Dermis blood vessel endothelial cell (primary cell): ENCODE results near the gene BCL2L1. TPM values are rescaled to one million over a fixed set of nuclear protein-coding genes. Genes with fewer than 3 reads are reported as not detected.
"Not testable (repeated sequence)": the region's sequence is repeated elsewhere in the genome, so short reads cannot be mapped to it uniquely, and the experiment has no call there.

Experiments
- DNase-seq: peaks from one replicate; pipeline ENCODE4 v3.0.0; 2010
- total RNA-seq: library from RNA; depleted of rRNA; stranded (reverse); fragments of >200 nt; gene quantifications from 2 replicates; pipeline ENCODE4 v1.2.3, GENCODE V29; 2014

The BCL2L1 gene
- 46.1 and 62.9 TPM in 2 replicates for total RNA-seq

DNA sequence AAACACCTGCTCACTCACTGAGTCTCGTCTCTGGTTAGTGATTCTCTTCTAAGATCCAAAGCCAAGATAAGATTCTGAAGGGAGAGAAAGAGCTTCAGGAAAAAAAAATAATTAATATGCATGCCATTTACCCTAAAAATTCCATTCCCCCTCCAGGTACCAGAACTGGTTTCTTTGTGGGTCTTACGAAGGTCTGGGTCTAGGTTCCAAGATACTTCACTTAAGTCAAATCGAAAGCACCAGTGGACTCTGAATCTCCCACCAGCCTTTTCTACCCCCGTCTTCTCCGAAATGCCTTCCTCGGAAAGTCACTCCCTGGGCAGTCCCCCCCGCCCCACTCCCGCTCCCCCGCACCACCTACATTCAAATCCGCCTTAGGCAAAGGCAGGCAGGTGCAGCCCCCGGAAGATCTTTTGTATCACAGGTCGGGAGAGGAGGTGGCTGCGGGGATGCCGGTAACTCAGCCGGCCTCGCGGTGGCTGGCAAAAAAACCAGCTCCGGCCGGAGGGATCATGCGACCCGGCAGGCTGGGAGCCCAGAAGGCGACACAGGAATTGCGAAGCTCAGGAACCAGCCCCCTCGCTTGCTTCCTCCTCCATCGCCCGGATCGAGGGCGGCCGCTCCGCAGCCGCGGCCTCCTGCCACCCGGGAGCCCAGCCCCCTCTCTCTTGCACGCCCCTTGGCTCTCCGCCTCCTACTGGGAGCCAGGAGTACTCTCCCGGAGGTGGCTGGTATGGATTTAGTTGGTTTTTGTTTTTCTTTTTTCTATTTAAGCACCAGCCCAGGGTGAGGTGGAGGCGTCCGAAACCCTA, at the start of gene BCL2L1:
Gene BCL2L1 (minus strand): TSS at position 612 of the 812 bp plus-strand sequence. CDS start 650 bp downstream, outside the sequence.
- peak; percentile 92 for DNase-seq

- DNase-seq, result no peak
Observed at GRCh38 chr20:31770243-31770642, 47.6 kb upstream of the BCL2L1 start.

DNA sequence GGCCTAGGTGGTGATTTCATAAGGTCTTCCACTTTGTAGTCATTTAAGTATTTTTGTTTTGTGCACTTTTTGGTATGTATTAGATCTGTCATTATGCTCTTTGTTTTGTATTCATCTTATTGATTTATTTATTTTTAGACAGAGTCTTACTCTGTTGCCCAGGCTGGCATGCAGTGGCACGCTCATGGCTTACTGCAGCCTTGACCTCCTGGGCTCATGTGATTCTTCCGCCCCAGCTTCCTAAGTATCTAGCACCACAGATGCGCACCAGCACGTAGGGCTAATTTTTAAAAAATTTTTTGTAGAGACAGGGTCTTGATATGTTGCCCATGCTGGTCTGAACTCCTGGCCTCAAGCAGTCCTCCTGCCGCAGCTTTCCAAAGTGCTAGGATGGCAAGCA, 47.0 kb upstream of the BCL2L1 start:
- DNase-seq, result no peak

GRCh38 chr20:31767805-31768204, 45.1 kb upstream of the BCL2L1 start:
- DNase-seq, result no peak

- no peak for DNase-seq
Observed at GRCh38 chr20:31764641-31765305, 42.1 kb upstream of the BCL2L1 start.

DNA sequence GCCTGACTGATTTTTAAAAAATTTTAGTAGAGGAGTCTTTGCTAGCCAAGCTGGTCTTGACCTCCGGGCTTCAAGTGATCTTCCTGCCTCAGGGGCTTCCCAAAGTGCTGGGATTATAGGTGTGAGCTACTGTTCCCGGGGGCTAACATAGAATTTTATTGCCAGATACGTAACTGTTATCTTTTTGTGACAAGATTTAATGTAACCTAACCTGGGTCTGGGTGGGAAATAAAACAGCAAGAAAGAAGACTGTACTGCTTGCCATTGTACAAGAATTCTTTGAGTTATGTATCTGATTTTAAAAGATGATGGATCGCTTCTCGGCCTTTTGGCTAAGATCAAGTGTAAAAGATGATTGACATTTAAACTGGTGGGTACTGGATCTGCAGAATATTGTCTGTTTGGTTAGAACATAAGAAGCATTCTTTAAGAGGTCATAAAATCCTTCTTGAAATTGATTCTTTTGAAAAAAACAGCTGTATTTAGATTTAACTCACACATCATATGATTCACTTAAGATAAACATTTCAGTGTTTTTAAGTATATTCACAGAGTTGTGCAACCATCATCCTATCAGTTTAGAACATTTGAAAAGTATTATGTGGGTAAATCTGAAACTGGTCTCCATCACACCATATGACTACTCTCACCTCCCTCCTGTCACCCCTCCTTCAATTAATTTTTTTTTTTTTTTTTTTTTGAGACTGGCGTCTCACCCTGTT, 38.0 kb upstream of the BCL2L1 start:
- no peak for DNase-seq

DNA sequence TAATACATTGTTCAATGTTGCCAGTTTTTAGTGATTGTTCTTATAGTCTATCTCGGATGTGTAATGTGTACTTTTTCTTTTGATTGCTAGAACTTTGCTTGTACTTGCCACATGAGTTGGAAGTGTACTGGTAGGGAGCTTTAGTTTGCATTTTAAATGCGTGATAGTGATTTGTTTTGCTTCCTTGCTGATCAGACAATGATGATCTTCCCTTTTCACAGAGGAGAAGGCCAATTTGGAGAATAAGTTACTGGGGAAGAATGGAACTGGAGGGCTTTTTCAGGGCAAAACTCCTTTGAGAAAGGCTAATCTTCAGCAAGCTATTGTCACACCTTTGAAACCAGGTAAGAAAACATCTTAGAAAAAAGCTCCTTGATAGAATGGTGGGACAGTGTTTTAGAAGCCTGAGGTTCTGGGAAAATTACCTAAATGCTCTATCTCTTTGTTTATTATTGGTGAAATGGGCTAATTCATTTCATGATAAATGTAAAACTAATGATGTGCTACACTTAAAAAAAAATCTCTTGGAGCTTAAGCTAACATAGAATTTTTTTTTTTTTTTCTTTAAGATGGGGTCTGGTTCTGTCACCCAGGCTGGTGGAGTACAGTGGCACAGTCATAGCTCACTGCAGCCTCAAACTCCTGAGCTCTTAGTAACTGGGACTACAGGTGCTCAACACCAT, 37.3 kb upstream of the BCL2L1 start:
- no peak for DNase-seq

DNA sequence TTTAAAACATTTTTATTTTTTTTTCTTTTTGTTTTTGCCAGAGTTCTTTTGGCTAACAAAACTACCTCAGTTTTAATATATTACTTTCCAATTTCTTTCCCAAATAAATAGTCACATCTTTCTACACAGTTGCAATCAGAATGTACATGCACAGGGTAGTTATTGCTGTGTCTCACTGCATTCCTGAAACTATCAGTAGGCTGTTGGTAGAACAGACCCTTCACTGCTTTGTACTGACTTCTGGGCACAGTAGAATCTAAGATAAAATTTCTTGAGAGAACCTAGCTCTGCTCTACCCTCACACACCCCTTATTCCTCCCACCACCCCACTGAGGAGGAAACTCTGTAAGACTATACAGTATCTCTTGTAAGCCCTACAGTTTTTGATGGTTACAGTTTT, 36.3 kb upstream of the BCL2L1 start:
- no peak for DNase-seq

DNA sequence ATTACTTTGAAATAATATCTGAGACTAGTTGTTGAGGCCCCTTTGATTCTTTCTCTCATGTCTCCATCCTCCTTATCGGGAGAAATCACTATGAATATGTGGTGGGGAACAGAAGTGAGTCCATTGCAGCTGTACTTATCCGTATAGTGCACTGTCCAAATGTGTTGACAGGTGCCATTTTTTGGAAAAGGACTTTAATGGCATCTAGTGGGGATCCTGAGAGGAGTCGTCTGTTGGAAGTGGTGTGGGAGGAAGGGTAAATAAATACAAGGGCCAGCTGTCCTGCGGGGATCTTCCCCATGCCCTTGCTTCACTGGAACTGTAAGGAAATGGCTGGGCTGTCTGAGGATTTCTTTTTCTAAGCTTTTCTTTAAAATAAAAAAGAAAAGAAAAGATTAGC, 35.9 kb upstream of the BCL2L1 start:
- DNase-seq, result no peak

- no peak for DNase-seq
Observed at GRCh38 chr20:31757254-31757653, 34.6 kb upstream of the BCL2L1 start.

DNA sequence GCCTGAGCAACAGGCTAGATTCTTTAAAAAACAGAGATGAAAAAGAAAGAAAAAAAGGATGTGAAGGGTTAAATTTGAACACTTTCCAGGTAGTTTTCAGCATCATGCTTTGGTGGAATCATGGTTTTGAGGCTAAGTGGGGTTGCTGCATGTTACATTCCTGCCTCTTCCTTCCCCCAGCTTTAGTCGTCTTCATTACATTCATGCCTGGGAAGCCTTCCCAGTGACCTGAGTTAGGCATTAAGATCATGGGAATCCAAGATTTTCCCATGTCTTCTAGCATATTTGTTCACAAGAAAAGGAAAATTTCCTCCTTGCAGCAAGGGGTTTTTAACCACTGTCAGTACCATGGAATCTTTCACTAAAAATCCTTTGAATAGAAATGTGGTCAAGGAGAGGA, 28.5 kb upstream of the BCL2L1 start:
- DNase-seq, result peak; percentile 12

DNA sequence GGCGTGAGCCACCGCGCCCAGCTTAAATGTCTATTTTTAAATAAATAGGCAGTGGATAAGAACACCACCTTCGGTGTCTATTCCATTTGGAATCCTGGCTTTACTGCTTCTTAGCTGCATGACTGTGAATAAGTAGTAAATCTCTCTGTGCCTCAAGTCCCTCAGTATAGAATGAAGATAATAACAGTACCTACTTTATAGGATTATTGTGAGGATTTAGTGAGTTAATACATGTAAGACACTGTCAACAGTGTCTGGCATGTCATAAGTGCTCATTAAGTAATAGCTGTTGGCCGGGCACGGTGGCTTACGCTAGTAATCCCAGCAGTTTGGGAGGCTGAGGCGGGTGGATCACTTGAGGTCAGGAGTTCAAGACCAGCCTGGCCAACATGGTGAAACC, 26.6 kb upstream of the BCL2L1 start:
- DNase-seq, result no peak

- no peak for DNase-seq
Observed at GRCh38 chr20:31747640-31748039, 25.0 kb upstream of the BCL2L1 start.

DNA sequence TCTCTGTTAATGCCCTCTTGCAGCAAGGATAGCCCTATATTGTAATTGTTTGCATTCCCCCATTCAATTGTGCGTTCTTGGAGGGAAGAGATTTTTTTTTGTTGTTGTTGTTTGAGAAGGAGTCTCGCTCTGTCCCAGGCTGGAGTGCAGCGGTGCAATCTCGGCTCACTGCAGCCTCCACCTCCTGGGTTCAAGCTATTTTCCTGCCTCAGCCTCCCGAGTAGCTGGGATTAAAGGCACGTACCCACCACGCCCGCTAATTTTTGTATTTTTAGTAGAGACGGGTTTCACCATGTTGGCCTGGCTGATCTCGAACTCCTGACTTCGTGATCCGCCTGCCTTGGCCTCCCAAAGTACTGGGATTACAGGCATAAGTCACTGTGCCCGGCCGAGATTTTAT, 24.4 kb upstream of the BCL2L1 start:
- not testable (repeated sequence) for DNase-seq

DNA sequence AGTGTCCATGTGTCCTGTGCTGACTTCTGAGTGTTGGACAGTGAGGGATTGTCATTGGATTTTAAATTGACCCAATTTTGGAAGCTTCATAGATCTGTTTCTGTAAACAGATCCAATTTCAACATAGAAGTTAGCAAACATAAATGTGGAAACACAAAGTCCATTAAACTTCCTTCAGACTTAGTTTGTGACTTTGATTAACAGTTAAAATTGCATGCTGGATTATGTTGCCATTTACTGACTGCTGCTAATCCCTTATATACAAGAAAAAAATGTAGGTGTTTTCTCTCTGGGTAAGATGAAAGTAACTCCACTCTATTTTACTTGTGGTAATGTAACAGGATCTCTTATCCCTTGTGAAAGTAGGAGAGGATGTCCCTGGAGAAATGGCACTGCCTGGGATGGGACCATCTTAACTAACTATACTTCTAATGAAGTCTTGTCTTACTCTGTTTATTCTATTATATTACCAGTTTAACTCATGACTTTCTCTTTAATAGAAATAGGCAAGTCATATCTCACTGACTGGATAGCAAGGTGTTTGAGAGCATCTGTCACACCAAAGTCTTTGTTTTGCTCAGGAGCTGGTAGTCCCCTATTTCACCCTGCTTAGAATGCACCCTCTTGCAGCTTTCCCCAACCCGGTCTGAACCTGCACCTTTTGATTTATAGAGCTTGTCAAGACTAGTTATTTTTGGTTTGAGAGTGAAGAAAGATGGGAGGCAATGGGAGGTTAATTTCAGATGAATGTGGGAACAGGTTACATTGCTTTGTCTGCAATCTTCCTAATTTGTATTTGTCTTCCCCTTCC, 23.6 kb upstream of the BCL2L1 start:
- DNase-seq, result no peak

DNA sequence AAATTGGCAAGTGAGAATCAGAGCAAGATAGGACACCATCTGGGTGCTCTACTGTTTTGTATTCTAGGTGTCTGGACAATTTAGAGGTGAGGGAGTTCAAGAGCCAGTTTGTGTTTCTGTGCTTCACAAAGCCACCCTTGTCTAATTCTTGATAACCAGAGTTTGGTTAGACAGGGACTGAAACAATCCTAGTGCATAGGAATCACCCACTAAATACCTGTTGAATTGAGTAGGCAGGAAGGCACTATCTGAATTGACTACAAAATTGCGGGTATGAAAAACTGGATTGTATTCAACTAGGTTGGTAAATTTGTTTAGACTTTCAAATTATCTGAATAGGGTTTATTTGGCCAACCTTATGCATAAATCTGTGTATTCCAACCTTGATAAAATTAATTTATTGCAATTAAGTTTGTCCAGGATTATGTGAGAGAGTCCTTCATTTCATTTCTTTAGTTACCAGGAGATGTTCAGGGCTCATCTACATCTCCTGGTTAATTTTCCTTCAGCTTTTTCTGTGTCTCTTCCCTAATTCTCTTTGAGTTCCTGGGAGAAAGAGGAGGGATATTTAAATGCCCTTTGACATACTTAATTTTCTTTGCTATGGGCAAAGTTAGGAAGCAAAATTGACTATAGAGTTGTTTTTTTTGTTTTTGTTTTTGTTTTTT, 18.1 kb upstream of the BCL2L1 start:
- no peak for DNase-seq

DNA sequence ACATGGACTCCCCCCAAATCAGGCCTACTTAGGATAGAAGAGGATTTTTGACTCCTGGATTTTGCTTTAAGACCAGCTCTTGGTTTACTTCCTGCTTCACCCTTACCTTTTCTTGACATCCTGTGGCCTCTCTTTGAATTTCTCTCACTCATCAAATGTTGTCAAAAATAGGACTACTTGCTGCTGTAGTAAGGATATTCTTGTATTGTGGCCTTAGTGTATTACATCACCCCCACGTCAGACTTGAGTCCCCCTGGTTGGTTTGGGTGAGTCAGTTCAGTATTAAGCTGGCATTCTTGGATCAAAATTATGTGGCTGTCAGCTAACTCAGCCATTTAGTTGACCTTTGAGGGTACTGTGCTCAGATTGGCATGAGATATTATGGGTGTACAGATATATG, 17.5 kb upstream of the BCL2L1 start:
- DNase-seq, result peak; percentile 65

GRCh38 chr20:31739550-31739977, 16.9 kb upstream of the BCL2L1 start:
- DNase-seq, result no peak

- DNase-seq, result peak; percentile 99
Observed at GRCh38 chr20:31738729-31739549, 16.3 kb upstream of the BCL2L1 start, which contains the start of gene TPX2. Gene TPX2, plus strand, starts transcription at chr20:31739290. Its CDS starts 18,187 bp downstream, at chr20:31757477.

DNA sequence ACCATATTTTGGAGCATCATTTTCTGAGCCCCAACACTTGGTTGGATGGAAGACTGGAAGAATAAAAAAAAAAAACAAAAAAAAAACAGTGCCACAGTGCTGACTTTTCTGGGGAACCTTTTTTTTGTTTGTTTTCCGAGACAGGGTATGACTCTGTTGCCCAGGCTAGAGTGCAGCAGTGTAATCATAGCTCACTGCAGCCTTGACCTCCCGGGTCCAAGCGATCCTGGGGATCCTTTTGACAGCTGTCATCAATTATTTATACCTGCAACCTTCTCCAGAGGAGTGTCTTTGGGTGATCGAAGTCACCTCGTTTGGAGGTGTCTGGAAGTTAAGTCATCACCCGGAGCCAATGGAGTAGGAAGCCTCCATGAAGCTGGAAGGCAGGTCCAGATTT, 8.7 kb upstream of the BCL2L1 start:
- DNase-seq, result no peak
